ENCODE measurements around the gene TGFBI.

DNA sequence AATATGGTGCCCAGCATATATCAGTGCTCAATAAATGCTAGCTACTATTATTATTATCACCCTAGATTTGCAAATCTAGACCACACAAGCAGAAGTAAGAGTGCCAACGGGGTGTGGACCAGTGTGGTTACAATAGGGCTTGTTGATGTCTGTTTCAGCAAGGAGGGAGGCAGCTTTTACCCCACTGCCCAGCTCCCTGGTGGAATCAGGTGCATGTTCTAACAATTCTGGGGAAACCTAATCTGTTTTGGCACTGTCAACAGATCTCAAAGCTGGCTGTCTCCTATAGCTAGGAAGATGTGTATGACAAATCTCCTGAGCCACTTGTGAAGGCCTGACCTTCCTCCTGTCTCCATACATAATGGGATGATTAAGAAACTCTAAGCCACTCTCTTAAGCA, 5.7 kb downstream of the TGFBI start:
- TF ChIP-seq CTCF (conservative IDR thresholded peaks at IDR 0.05 in 1 of 2, IDR thresholded peaks at IDR 0.05 in 1 of 2; ENCODE audit: low read depth in 1 of 2, low read length in 2 of 2) (no peak), EZH2 (IDR thresholded peaks at IDR 0.05; ENCODE audit: low read length, missing control alignments) (no peak)

Data from fibroblast of lung (primary cell).